Suprapubic skin (tissue), 4 donors: Measurements from ENCODE around the gene GNAI3. TPM values are rescaled to one million over a fixed set of nuclear protein-coding genes. Genes with fewer than 3 reads are reported as not detected.

Experiments
- DNase-seq, 2 donors: peaks; one replicate each; pipeline ENCODE4 v3.0.0-alpha.2; 2019; ENCODE audit warnings: low spot score in 2 of 2
- H3K27ac ChIP-seq: fragments of 200-600 bp; sonication (generic); one replicate; pipeline ENCODE4 v1.5.1; 2019
- H3K27me3 ChIP-seq: fragments of 200-600 bp; sonication (generic); one replicate; pipeline ENCODE4 v1.5.1; 2019
- H3K36me3 ChIP-seq: fragments of 200-600 bp; sonication (generic); one replicate; pipeline ENCODE4 v1.5.1; 2019
- H3K4me1 ChIP-seq: fragments of 200-600 bp; sonication (generic); one replicate; pipeline ENCODE4 v1.5.1; 2019
- H3K4me3 ChIP-seq: fragments of 200-600 bp; sonication (generic); one replicate; pipeline ENCODE4 v1.5.1; 2019; ENCODE audit warnings: mild to moderate bottlenecking
- H3K9me3 ChIP-seq: fragments of 200-600 bp; sonication (generic); one replicate; pipeline ENCODE4 v1.5.1; 2019
- CTCF ChIP-seq, 2 donors: fragments of 200-600 bp in 1 of 2; fragments of 450-650 bp in 1 of 2; sonication (generic) in 1 of 2; IDR thresholded peaks; one replicate each; pipeline ENCODE4 v1.5.1; 2016 to 2019; ENCODE audit warnings: antibody characterized with exemption in 2 of 2, mild to moderate bottlenecking in 1 of 2, moderate library complexity in 1 of 2
- EP300 ChIP-seq: sonication (generic); formaldehyde crosslinking; IDR thresholded peaks from one replicate; pipeline ENCODE4 v1.6.1; 2017; ENCODE audit warnings: antibody characterized with exemption
- POLR2A ChIP-seq, 2 donors: fragments of 450-650 bp; IDR thresholded peaks; one replicate each; pipeline ENCODE4 v1.6.1; 2017; ENCODE audit warnings: antibody characterized with exemption in 2 of 2, mild to moderate bottlenecking in 2 of 2, moderate library complexity in 2 of 2
- POLR2AphosphoS5 ChIP-seq, 3 donors: sonication (generic); formaldehyde crosslinking; IDR thresholded peaks; one replicate each; pipeline ENCODE4 v1.6.1; 2017; ENCODE audit warnings: antibody characterized with exemption in 3 of 3
- WGBS: methylation state at CpG from one replicate; pipeline ENCODE4 v1.1.5; 2018; 5-methylcytosine and 5-hydroxymethylcytosine counted together
- total RNA-seq, 4 donors: library from RNA; depleted of rRNA; stranded (reverse); fragments of >200 nt; gene quantifications; one replicate each; pipeline ENCODE4 v1.1.0, GENCODE V29; 2016

The GNAI3 gene
- total RNA-seq, 4 donors from 2014 or later = 6.7 to 11.1 (median 9.5) TPM

GRCh38 chr1:109516872-109517271, 31.5 kb upstream of the GNAI3 start:
- Histone ChIP-seq H3K27me3 (no peaks in the 10 kb centered on the region), H3K27ac (no peak overlapping the region), H3K4me1 (no peaks in the 10 kb centered on the region), H3K9me3 (no peaks in the 10 kb centered on the region), H3K36me3 (no peaks in the 10 kb centered on the region), H3K4me3 (no peak overlapping the region)
- no peak for DNase-seq
- TF ChIP-seq EP300 = no peak
- TF ChIP-seq POLR2AphosphoS5 (IDR thresholded peaks at IDR 0.05) = no peak
- TF ChIP-seq POLR2A (IDR thresholded peaks at IDR 0.05) = no peak
- no peak for TF ChIP-seq CTCF (IDR thresholded peaks at IDR 0.05)
- WGBS = 82% methylated on average over 5 of the region's 5 CpGs

DNA sequence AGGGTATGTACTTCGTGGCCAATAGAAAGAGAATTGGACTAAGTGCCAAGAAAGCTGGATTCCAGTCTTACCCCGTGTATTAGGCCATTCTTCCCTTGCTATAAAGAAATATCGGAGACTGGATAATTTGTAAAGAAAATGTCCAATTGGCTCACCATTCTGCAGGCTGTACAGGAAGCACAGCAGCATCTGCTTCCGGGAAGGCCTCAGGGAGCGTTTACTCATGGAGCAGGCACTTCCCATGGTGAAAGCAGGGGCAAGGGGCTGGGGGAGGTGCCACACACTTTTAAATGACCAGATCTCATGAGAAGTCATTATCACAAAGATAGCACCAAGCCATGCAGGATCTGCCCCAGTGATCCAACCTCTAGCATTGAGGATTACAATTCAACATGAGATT, 31.1 kb upstream of the GNAI3 start:
- no peak for DNase-seq
- H3K27me3 ChIP-seq = no peaks in the 10 kb centered on the region
- H3K9me3 ChIP-seq = no peaks in the 10 kb centered on the region
- no peaks in the 10 kb centered on the region for H3K4me1 ChIP-seq
- no peaks in the 10 kb centered on the region for H3K36me3 ChIP-seq
- 81% methylated on average over 5 of the region's 5 CpGs for WGBS
- no peak overlapping the region for H3K4me3 ChIP-seq
- no peak overlapping the region for H3K27ac ChIP-seq
- TF ChIP-seq CTCF (IDR thresholded peaks at IDR 0.05) (no peak), POLR2A (IDR thresholded peaks at IDR 0.05) (no peak), POLR2AphosphoS5 (IDR thresholded peaks at IDR 0.05) (no peak), EP300 (no peak)

GRCh38 chr1:109521002-109521951, 27.1 kb upstream of the GNAI3 start:
- TF ChIP-seq POLR2AphosphoS5 (IDR thresholded peaks at IDR 0.05) = no peak
- no peak for DNase-seq
- no peaks in the 10 kb centered on the region for H3K9me3 ChIP-seq
- no peak overlapping the region for H3K27ac ChIP-seq
- WGBS = 54% methylated on average over 13 of the region's 14 CpGs
- no peaks in the 10 kb centered on the region for H3K36me3 ChIP-seq
- H3K4me3 ChIP-seq = no peak overlapping the region
- no peaks in the 10 kb centered on the region for H3K4me1 ChIP-seq
- H3K27me3 ChIP-seq = peaks cover 4% of the 10 kb centered on the region

DNA sequence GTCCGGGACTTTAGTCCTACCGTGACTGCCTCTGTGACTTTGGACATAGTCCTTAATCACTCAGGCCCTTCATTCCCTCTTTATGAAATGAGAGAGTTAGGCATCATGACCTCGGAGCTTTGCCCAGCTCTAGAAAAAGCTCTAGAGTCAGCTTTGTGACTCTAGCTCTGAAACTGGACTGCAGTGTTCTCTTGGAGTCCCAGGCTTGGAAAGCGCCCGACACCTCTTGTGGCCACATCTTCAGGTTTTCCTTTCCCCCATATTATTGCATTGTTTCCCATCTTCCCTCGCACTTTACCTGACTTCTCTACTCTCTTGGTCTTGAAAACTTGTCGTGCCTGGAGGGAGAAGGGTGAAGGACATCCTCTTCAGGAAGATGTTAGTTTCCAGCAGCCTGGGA, 26.4 kb upstream of the GNAI3 start:
- Histone ChIP-seq H3K9me3 (no peaks in the 10 kb centered on the region), H3K4me3 (no peak overlapping the region), H3K36me3 (no peaks in the 10 kb centered on the region), H3K4me1 (no peaks in the 10 kb centered on the region), H3K27me3 (peaks cover 4% of the 10 kb centered on the region), H3K27ac (no peak overlapping the region)
- TF ChIP-seq EP300 = no peak
- no peak for TF ChIP-seq CTCF (IDR thresholded peaks at IDR 0.05)
- no peak for TF ChIP-seq POLR2AphosphoS5 (IDR thresholded peaks at IDR 0.05)
- no peak for TF ChIP-seq POLR2A (IDR thresholded peaks at IDR 0.05)
- whole genome bisulfite sequencing = 88% methylated on average over 7 of the region's 7 CpGs
- DNase-seq = no peak

GRCh38 chr1:109523706-109524105, 24.7 kb upstream of the GNAI3 start:
- Histone ChIP-seq H3K4me3 (no peak overlapping the region), H3K9me3 (no peaks in the 10 kb centered on the region), H3K27me3 (peaks cover 4% of the 10 kb centered on the region), H3K4me1 (no peaks in the 10 kb centered on the region), H3K27ac (no peak overlapping the region), H3K36me3 (no peaks in the 10 kb centered on the region)
- DNase-seq = no peak
- TF ChIP-seq EP300 (no peak), CTCF (IDR thresholded peaks at IDR 0.05) (no peak), POLR2A (IDR thresholded peaks at IDR 0.05) (no peak), POLR2AphosphoS5 (IDR thresholded peaks at IDR 0.05) (no peak)
- WGBS = 87% methylated on average over 2 of the region's 2 CpGs
